HEK293T (cell line): ENCODE measurements around the gene AMBP.
"Not testable (repeated sequence)": the region's sequence is repeated elsewhere in the genome, so short reads cannot be mapped to it uniquely, and the experiment has no call there.

Source experiments
- CTCF ChIA-PET: fragments of 350-600 bp; formaldehyde crosslinking; extraction: SDS; loops from one replicate; lab custom pipeline; 2021; ENCODE audit warnings: antibody characterized with exemption, inconsistent platforms; lab: Yijun Ruan, JAX
- POLR2A ChIA-PET: fragments of 350-600 bp; formaldehyde crosslinking; extraction: SDS; loops from one replicate; lab custom pipeline; 2020; ENCODE audit warnings: antibody characterized with exemption, inconsistent platforms; lab: Yijun Ruan, JAX
- DNase-seq: peaks from one replicate; pipeline ENCODE4 v3.0.0; 2012; ENCODE audit warnings: mixed read lengths; ENCODE audit errors: extremely low spot score
- ARNT ChIP-seq: fragments of 450-650 bp; IDR thresholded peaks from 2 replicates; pipeline ENCODE4 v1.6.1; 2017; ENCODE audit warnings: mild to moderate bottlenecking
- BHLHE40 ChIP-seq: fragments of 450-650 bp; IDR thresholded peaks from 2 replicates; pipeline ENCODE4 v1.6.1; 2016; ENCODE audit warnings: mild to moderate bottlenecking, moderate library complexity, borderline replicate concordance
- CTBP1 ChIP-seq: fragments of 450-650 bp; IDR thresholded peaks from 2 replicates; pipeline ENCODE4 v1.6.1; 2016; ENCODE audit warnings: borderline replicate concordance
- ELF4 ChIP-seq: fragments of 450-650 bp; IDR thresholded peaks from 2 replicates; pipeline ENCODE4 v1.6.1; 2017; ENCODE audit warnings: antibody characterized with exemption
- FOXA1 ChIP-seq: fragments of 450-650 bp; IDR thresholded peaks from 2 replicates; pipeline ENCODE4 v1.6.1; 2016; ENCODE audit warnings: mild to moderate bottlenecking
- FOXK2 ChIP-seq: fragments of 450-650 bp; IDR thresholded peaks from 2 replicates; pipeline ENCODE4 v1.6.1; 2016; ENCODE audit warnings: mild to moderate bottlenecking
- FOXM1 ChIP-seq: fragments of 450-650 bp; IDR thresholded peaks from 2 replicates; pipeline ENCODE4 v1.6.1; 2017; ENCODE audit warnings: mild to moderate bottlenecking, borderline replicate concordance
- HDGF ChIP-seq: fragments of 450-650 bp; IDR thresholded peaks from 2 replicates; pipeline ENCODE4 v1.6.1; 2017; ENCODE audit warnings: antibody characterized with exemption, borderline replicate concordance
- L3MBTL2 ChIP-seq: fragments of 450-650 bp; conservative IDR thresholded peaks from 2 replicates; pipeline ENCODE4 v1.6.1; 2016; ENCODE audit warnings: mild to moderate bottlenecking
- LEF1 ChIP-seq: fragments of 450-650 bp; IDR thresholded peaks from 2 replicates; pipeline ENCODE4 v1.6.1; 2017; ENCODE audit warnings: mild to moderate bottlenecking, borderline replicate concordance
- NFRKB ChIP-seq: fragments of 450-650 bp; IDR thresholded peaks from 2 replicates; pipeline ENCODE4 v1.6.1; 2016; ENCODE audit warnings: mild to moderate bottlenecking, moderate library complexity
- SP1 ChIP-seq: fragments of 450-650 bp; IDR thresholded peaks from 2 replicates; pipeline ENCODE4 v1.6.1; 2017
- SUZ12 ChIP-seq: fragments of 450-650 bp; IDR thresholded peaks from 2 replicates; pipeline ENCODE4 v1.6.1; 2016; ENCODE audit warnings: mild to moderate bottlenecking
- TARDBP ChIP-seq: fragments of 450-650 bp; IDR thresholded peaks from 2 replicates; pipeline ENCODE4 v1.6.1; 2016
- ZNF384 ChIP-seq: fragments of 450-650 bp; IDR thresholded peaks from 2 replicates; pipeline ENCODE4 v1.6.1; 2016
- TF ChIP-seq, protein P1 (sequence below): fragments of 450-650 bp; IDR thresholded peaks from 2 replicates; pipeline ENCODE4 v1.6.1; 2016

Gene AMBP

DNA sequence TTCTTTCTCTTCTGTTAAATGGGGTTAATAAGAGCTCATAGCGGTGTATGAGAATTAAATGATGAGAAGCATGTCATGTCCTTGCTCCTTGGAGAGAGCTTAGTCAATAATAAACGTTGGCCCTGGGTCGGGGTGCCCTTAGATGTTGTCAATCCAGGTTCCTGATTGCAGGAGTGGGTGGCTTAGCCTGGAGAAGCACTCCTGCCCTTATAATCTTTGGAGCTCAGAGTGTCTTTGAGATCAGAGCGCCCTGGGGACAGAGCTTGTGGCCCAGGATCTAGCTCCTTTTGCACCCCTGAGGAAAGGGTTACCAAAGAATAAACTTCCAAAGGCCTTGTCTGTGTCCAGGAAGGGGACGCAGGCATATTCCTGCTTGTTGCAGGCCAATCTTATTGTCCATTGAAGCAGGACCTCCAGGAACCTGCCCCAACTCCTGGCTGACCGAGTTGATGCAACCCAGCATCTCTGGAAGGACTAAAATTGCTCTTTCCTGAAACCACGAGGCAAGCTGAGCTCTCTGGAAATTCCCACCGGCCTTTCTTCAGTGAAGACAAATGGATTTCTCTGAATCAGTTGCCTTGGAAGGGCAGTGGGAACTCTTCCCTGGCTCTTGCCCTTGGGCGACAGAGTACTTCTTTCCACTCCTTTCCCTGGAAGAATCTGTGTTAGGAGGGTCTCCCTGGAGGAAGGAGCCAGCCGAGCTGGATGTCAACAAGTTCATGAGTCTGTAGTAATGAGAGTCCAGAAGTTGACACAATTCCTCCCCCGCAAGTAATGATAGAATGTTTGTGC is 6.4 kb upstream of the AMBP start:
- TF ChIP-seq HDGF, result no peak
- no peak for TF ChIP-seq NFRKB
- TF ChIP-seq ARNT, result no peak
- TF ChIP-seq FOXK2, result no peak
- TF ChIP-seq BHLHE40, result no peak
- no peak for TF ChIP-seq SUZ12
- TF ChIP-seq L3MBTL2, result no peak
- POLR2A ChIA-PET, result no interaction called here
- CTCF ChIA-PET, result interaction anchor here (1.1 to 1.6 kb wide), 3 partner anchors 12 to 207 kb away, joined by 3 to 7 read pairs (median 5); no protein-coding TSS in a partner anchor
- no peak for DNase-seq

GRCh38 chr9:114083666-114084065 is 5.6 kb upstream of the AMBP start:
- POLR2A ChIA-PET, result interaction anchor here (0.5 kb wide), 1 partner anchor 25 kb away, joined by 3 read pairs; no protein-coding TSS in a partner anchor
- TF ChIP-seq ZNF384 (no peak), LEF1 (no peak), NFRKB (no peak), TARDBP (no peak), HDGF (no peak), FOXA1 (no peak)
- CTCF ChIA-PET, result interaction anchor here (0.7 to 2.6 kb wide), 5 partner anchors 13 to 491 kb away, joined by 3 to 18 read pairs (median 5); no protein-coding TSS in a partner anchor
- no peak for DNase-seq

- POLR2A ChIA-PET, DNase-seq: not testable (repeated sequence)
- CTCF ChIA-PET, result interaction anchor here (0.6 to 2.6 kb wide), 18 partner anchors 10 to 228 kb away, joined by 3 to 20 read pairs (median 5); partner anchors contain the start of gene KIF12
Observed at GRCh38 chr9:114082763-114083412, 4.8 kb upstream of the AMBP start.

GRCh38 chr9:114082017-114082762 is 4.1 kb upstream of the AMBP start:
- DNase-seq, result peak; percentile 87
- TF ChIP-seq ZNF384 (no peak), L3MBTL2 (peak; percentile 82)
- POLR2A ChIA-PET, result no interaction called here
- CTCF ChIA-PET, result interaction anchor here (0.6 to 2.6 kb wide), 20 partner anchors 11 to 228 kb away, joined by 3 to 20 read pairs (median 4); partner anchors contain the start of gene KIF12

DNA sequence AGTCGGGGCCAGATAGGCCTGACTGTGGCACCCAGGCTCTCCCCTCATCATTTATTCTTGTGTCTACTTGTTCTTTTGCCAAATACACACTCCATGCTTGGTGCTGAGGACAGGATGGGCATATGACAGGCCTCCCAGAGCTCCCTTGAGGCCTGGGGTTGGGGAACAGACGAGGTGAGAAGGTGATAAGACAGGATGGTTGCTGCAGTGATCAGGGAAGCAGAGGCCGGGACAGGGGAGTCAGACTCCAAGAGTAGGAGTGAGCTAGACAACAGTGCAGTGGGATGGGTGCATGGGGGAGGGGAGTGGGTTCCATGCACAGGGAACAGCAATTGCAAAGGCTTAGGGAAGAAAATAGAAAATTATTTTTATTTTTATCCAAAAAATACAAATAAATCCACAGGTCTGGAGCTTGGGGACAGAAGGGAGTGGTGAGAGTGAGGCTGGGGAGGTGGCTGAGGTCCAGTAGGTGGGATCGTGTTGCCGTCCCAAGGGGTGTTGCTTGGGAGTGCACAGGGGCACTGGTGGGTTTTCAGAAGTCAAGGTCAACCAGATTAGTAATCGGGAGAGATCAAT is 3.4 kb upstream of the AMBP start:
- POLR2A ChIA-PET, result no interaction called here
- CTCF ChIA-PET, result interaction anchor here (0.6 to 2.6 kb wide), 5 partner anchors 14 to 209 kb away, joined by 3 to 20 read pairs (median 13); partner anchors contain the start of gene KIF12
- TF ChIP-seq TARDBP (no peak), NFRKB (no peak), LEF1 (no peak), FOXM1 (no peak), ZNF384 (no peak), FOXK2 (no peak), FOXA1 (no peak), SUZ12 (no peak), CTBP1 (no peak), HDGF (no peak), ARNT (no peak), L3MBTL2 (no peak), BHLHE40 (no peak), SP1 (no peak), ELF4 (no peak)
- TF ChIP-seq, protein P1, sequence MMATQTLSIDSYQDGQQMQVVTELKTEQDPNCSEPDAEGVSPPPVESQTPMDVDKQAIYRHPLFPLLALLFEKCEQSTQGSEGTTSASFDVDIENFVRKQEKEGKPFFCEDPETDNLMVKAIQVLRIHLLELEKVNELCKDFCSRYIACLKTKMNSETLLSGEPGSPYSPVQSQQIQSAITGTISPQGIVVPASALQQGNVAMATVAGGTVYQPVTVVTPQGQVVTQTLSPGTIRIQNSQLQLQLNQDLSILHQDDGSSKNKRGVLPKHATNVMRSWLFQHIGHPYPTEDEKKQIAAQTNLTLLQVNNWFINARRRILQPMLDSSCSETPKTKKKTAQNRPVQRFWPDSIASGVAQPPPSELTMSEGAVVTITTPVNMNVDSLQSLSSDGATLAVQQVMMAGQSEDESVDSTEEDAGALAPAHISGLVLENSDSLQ, result no peak
- DNase-seq, result no peak

- no peak for DNase-seq
- CTCF ChIA-PET, result interaction anchor here (1.9 to 2.6 kb wide), 2 partner anchors 18 to 27 kb away, joined by 8 to 18 read pairs; partner anchors contain the start of gene KIF12
- POLR2A ChIA-PET, result no interaction called here
- no peak for TF ChIP-seq NFRKB
- no peak for TF ChIP-seq SP1
- TF ChIP-seq FOXM1, result no peak
- TF ChIP-seq HDGF, result no peak
- TF ChIP-seq ELF4, result no peak
- TF ChIP-seq TARDBP, result no peak
- TF ChIP-seq LEF1, result no peak
- no peak for TF ChIP-seq ARNT
- TF ChIP-seq L3MBTL2, result no peak
- no peak for TF ChIP-seq ZNF384
- TF ChIP-seq FOXA1, result no peak
- TF ChIP-seq BHLHE40, result no peak
- TF ChIP-seq SUZ12, result no peak
- TF ChIP-seq CTBP1, result no peak
- TF ChIP-seq FOXK2, result no peak
- TF ChIP-seq, protein P1, result no peak
Observed at GRCh38 chr9:114080773-114081440, 2.8 kb upstream of the AMBP start.
